Measurements from ENCODE around the gene GRIN2A. TPM values are rescaled to one million over a fixed set of nuclear protein-coding genes. Genes with fewer than 3 reads are reported as not detected.

Gene GRIN2A
- total RNA-seq (2016; rRNA removed; fragmentation: Illumina TruSeq; extraction: Trizol): not detected in 2 replicates
- not detected in 2 replicates for total RNA-seq (2016; cell fraction: cytosol; rRNA removed; fragmentation: Illumina TruSeq; extraction: Trizol; ENCODE audit: low read depth)
- total RNA-seq (2016; cell fraction: insoluble cytoplasmic fraction; rRNA removed; fragmentation: Illumina TruSeq; extraction: Trizol): not detected in 2 replicates
- total RNA-seq (2016; cell fraction: membrane; rRNA removed; fragmentation: Illumina TruSeq; extraction: Trizol): not detected in 2 replicates
- not detected in 2 replicates for total RNA-seq (2016; cell fraction: nucleus; rRNA removed; fragmentation: Illumina TruSeq; extraction: Trizol)
- not detected in 2 replicates for polyA plus RNA-seq (2011; rRNA removed)
- polyA plus RNA-seq (2011; cell fraction: cytosol; rRNA removed): not detected in 2 replicates
- not detected in 2 replicates for polyA plus RNA-seq (2011; cell fraction: nucleus; rRNA removed)
- not detected in 2 replicates for polyA plus RNA-seq (2012)
- polyA plus RNA-seq (2016; cell fraction: cytosol; fragmentation: Illumina TruSeq; extraction: Trizol; ENCODE audit: low read depth): not detected in 2 replicates
- not detected in 2 replicates for polyA plus RNA-seq (2016; cell fraction: insoluble cytoplasmic fraction; fragmentation: Illumina TruSeq; extraction: Trizol; ENCODE audit: low read depth)
- polyA plus RNA-seq (2016; cell fraction: membrane; fragmentation: Illumina TruSeq; extraction: Trizol; ENCODE audit: low read depth): not detected in 2 replicates
- polyA plus RNA-seq (2016; cell fraction: nucleus; fragmentation: Illumina TruSeq; extraction: Trizol; ENCODE audit: insufficient read depth, low read depth): not detected in 2 replicates
- not detected in 2 replicates for polyA minus RNA-seq (2011; rRNA and poly(A)+ RNA removed; ENCODE audit: low replicate concordance)
- polyA minus RNA-seq (2011; cell fraction: cytosol; rRNA and poly(A)+ RNA removed): not detected in 2 replicates
- polyA minus RNA-seq (2011; cell fraction: nucleus; rRNA and poly(A)+ RNA removed): not detected in 2 replicates
- percentile 7 among the genes with signal in this experiment for Bru-seq, nascent RNA
- percentile 7 among the genes with signal in this experiment for BruChase-seq, experiment 1, labeled RNA remaining after a 6-hour chase
- BruChase-seq, experiment 2, labeled RNA remaining after a 2-hour chase: percentile 7 among the genes with signal in this experiment
- long read RNA-seq, experiment 1: 0 reads
- long read RNA-seq, experiment 2: 0 reads

DNA sequence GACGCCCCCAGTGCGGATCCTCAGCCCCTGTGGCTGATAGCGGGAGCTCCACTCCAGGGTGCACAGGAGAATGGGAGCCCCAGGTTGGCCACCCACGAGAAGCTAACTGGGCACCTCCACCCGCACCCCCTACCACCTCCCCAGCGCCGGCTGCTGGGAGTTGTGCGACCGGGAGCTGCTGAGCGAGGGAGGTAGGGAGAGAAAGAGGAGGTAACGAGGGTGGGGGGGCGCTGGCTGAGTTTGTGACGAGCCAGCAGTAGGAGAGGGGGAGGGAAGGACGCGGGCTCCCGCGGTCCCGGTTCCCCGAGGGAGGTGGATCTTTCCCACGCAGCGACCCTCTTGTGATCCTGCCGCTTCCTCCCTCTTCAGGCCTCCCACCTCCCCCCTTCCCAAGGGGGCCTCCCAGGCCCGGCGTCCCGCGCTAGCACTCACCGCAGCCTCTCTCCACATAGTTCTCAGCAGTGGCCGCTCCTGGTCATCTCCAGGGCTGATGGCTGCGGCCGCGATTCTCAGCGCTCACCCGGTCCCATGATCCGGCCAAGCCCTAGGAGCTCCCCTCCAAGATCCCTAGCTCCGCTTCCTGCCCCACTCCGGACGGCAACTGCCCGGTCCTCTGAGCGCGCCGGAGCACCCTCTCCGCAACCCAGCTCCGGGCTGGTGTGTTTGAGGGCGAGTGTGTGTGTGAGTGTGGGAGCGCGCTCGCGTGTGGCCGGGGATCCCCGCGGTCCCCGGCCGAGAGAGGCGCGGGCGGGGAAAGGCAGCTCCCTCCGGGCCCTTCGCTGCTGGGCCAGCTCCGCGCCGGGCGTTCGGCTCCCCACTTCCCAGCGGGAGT is at the start of gene GRIN2A:
TSS of gene GRIN2A (minus strand) at position 207 of the 832 bp plus-strand sequence. CDS start 2,017 bp downstream, outside the sequence.
- no peak for DNase-seq (ENCODE audit: low spot score)
- Histone ChIP-seq H3K9ac (ENCODE audit: insufficient read depth, low read depth, low read length) (no peak within 1 kb of the TSS), H3K4me1 (ENCODE audit: insufficient read depth, low read length) (peaks cover 8% of the 10 kb centered on the region), H3K27ac (ENCODE audit: extremely low read length, insufficient read depth, low read length) (no peak within 1 kb of the TSS), H2AFZ (ENCODE audit: low read length) (no peak within 1 kb of the TSS), H3K4me2 (ENCODE audit: low read depth, low read length) (peak within 1 kb of the TSS; percentile 34; the same call in 1 of the 2 replicates), H3K27me3 (ENCODE audit: control insufficient read depth in 1 of 2, insufficient read depth in 2 of 2, low read length in 2 of 2) (peaks cover 18 to 38% of the 10 kb centered on the region in 2 experiments), H3K36me3 (replicated peaks in 1 of 2; ENCODE audit: control insufficient read depth in 1 of 2, insufficient read depth in 2 of 2, low read length in 2 of 2) (no peaks in the 10 kb centered on the region), H4K20me1 (ENCODE audit: insufficient read depth, low read length) (no peaks in the 10 kb centered on the region), H3K9me3 (ENCODE audit: low read length) (no peaks in the 10 kb centered on the region), H3K79me2 (ENCODE audit: insufficient read depth, low read length) (no peaks in the 10 kb centered on the region), H3K4me3 (replicated peaks in 1 of 3; ENCODE audit: insufficient read depth in 1 of 3, low read depth in 2 of 3, low read length in 3 of 3) (peak within 1 kb of the TSS in 1 of 3 experiments; percentile 23; a peak in 1 of 6 replicates)
- peak; percentile 8; the same call in 1 of the 3 replicates for ATAC-seq
- BruUV-seq (replicated peaks): no TSS peak
- 11% methylated on average over 43 of the region's 64 CpGs for WGBS (ENCODE audit: low lambda C conversion rate)
- no peak for FAIRE-seq
- intact Hi-C loops (cut with micrococcal nuclease; ENCODE audit: unreplicated experiment): no loop called here
- in situ Hi-C loops (cut with HindIII; ENCODE audit: extremely low pct_ligation_motif_present, low pct_unique_long_range_greater_than_20kb): loop anchor here (5.0 kb wide), 3 partner anchors 530 to 1020 kb away; no protein-coding TSS in a partner anchor
- POLR2A ChIA-PET: no interaction called here
- CTCF ChIA-PET (ENCODE audit: low intra/inter-chr PET ratio, low total read pairs): interaction anchor here (0.7 to 4.2 kb wide), 6 partner anchors 534 to 1043 kb away, joined by 4 to 36 read pairs (median 19); no protein-coding TSS in a partner anchor
- TF ChIP-seq ZNF790 (CRISPR knock-in tag; IDR thresholded peaks at IDR 0.05; ENCODE audit: borderline replicate concordance) (no peak), PAX8 (CRISPR knock-in tag; IDR thresholded peaks at IDR 0.05; ENCODE audit: borderline replicate concordance) (0 out of 2 replicates have a peak, but pooled peaks have one; percentile 3), FOXJ3 (CRISPR knock-in tag; IDR thresholded peaks at IDR 0.05; ENCODE audit: borderline replicate concordance) (no peak), ZNF367 (CRISPR knock-in tag; IDR thresholded peaks at IDR 0.05; ENCODE audit: borderline replicate concordance) (no peak), EZH2 (conservative IDR thresholded peaks at IDR 0.05; ENCODE audit: low read depth, low read length) (peak; percentile 19; the same call in 1 of the 2 replicates), ISX (CRISPR knock-in tag; conservative IDR thresholded peaks at IDR 0.05) (no peak), NCOA5 (CRISPR knock-in tag; IDR thresholded peaks at IDR 0.05) (no peak)
- TF ChIP-seq, protein P1, sequence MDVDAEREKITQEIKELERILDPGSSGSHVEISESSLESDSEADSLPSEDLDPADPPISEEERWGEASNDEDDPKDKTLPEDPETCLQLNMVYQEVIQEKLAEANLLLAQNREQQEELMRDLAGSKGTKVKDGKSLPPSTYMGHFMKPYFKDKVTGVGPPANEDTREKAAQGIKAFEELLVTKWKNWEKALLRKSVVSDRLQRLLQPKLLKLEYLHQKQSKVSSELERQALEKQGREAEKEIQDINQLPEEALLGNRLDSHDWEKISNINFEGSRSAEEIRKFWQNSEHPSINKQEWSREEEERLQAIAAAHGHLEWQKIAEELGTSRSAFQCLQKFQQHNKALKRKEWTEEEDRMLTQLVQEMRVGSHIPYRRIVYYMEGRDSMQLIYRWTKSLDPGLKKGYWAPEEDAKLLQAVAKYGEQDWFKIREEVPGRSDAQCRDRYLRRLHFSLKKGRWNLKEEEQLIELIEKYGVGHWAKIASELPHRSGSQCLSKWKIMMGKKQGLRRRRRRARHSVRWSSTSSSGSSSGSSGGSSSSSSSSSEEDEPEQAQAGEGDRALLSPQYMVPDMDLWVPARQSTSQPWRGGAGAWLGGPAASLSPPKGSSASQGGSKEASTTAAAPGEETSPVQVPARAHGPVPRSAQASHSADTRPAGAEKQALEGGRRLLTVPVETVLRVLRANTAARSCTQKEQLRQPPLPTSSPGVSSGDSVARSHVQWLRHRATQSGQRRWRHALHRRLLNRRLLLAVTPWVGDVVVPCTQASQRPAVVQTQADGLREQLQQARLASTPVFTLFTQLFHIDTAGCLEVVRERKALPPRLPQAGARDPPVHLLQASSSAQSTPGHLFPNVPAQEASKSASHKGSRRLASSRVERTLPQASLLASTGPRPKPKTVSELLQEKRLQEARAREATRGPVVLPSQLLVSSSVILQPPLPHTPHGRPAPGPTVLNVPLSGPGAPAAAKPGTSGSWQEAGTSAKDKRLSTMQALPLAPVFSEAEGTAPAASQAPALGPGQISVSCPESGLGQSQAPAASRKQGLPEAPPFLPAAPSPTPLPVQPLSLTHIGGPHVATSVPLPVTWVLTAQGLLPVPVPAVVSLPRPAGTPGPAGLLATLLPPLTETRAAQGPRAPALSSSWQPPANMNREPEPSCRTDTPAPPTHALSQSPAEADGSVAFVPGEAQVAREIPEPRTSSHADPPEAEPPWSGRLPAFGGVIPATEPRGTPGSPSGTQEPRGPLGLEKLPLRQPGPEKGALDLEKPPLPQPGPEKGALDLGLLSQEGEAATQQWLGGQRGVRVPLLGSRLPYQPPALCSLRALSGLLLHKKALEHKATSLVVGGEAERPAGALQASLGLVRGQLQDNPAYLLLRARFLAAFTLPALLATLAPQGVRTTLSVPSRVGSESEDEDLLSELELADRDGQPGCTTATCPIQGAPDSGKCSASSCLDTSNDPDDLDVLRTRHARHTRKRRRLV (CRISPR knock-in tag; IDR thresholded peaks at IDR 0.05): no peak
- TF ChIP-seq, protein P2, sequence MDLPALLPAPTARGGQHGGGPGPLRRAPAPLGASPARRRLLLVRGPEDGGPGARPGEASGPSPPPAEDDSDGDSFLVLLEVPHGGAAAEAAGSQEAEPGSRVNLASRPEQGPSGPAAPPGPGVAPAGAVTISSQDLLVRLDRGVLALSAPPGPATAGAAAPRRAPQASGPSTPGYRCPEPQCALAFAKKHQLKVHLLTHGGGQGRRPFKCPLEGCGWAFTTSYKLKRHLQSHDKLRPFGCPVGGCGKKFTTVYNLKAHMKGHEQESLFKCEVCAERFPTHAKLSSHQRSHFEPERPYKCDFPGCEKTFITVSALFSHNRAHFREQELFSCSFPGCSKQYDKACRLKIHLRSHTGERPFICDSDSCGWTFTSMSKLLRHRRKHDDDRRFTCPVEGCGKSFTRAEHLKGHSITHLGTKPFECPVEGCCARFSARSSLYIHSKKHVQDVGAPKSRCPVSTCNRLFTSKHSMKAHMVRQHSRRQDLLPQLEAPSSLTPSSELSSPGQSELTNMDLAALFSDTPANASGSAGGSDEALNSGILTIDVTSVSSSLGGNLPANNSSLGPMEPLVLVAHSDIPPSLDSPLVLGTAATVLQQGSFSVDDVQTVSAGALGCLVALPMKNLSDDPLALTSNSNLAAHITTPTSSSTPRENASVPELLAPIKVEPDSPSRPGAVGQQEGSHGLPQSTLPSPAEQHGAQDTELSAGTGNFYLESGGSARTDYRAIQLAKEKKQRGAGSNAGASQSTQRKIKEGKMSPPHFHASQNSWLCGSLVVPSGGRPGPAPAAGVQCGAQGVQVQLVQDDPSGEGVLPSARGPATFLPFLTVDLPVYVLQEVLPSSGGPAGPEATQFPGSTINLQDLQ (CRISPR knock-in tag; IDR thresholded peaks at IDR 0.05): no peak

All from HepG2 (cell line).